ENCODE data around the gene CCDC167. TPM values are rescaled to one million over a fixed set of nuclear protein-coding genes. Genes with fewer than 3 reads are reported as not detected.

The CCDC167 gene
- total RNA-seq, 4 donors from 2014 or later: 23.4 to 35.0 (median 30.8) TPM

GRCh38 chr6:37511910-37512399 is 12.3 kb upstream of the CCDC167 start:
- no peak for DNase-seq
- H3K4me1 ChIP-seq: no peaks in the 10 kb centered on the region
- in situ Hi-C loops (cut with MboI; ENCODE audit: low sequenced_read_pairs in 4 of 4) (no loop called here), intact Hi-C loops (cut with DNase I; ENCODE audit: low total_unique reads) (no loop called here)
- H3K9me3 ChIP-seq: no peaks in the 10 kb centered on the region
- no peak overlapping the region for H3K4me3 ChIP-seq
- TF ChIP-seq CTCF (IDR thresholded peaks at IDR 0.05 in 4 of 5, conservative IDR thresholded peaks at IDR 0.05 in 1 of 5): no peak
- no peak for TF ChIP-seq POLR2A (IDR thresholded peaks at IDR 0.05)
- H3K27ac ChIP-seq: no peak overlapping the region
- no peaks in the 10 kb centered on the region for H3K36me3 ChIP-seq
- peaks cover 8 to 29% (median 19%) of the 10 kb centered on the region in 3 donors for H3K27me3 ChIP-seq
- no peak for ATAC-seq

GRCh38 chr6:37511201-37511600 is 11.5 kb upstream of the CCDC167 start:
- in situ Hi-C loops (cut with MboI; ENCODE audit: low sequenced_read_pairs in 4 of 4): no loop called here
- no peaks in the 10 kb centered on the region for H3K4me1 ChIP-seq
- H3K27me3 ChIP-seq: peaks cover 8 to 29% (median 19%) of the 10 kb centered on the region in 3 donors
- ATAC-seq (no peak), DNase-seq (no peak)
- TF ChIP-seq POLR2A (IDR thresholded peaks at IDR 0.05) (no peak), CTCF (IDR thresholded peaks at IDR 0.05 in 4 of 5, conservative IDR thresholded peaks at IDR 0.05 in 1 of 5) (no peak)
- no peaks in the 10 kb centered on the region for H3K9me3 ChIP-seq
- no peak overlapping the region for H3K27ac ChIP-seq
- no peak overlapping the region for H3K4me3 ChIP-seq
- intact Hi-C loops (cut with DNase I; ENCODE audit: low total_unique reads): no loop called here
- no peaks in the 10 kb centered on the region for H3K36me3 ChIP-seq

- Histone ChIP-seq H3K9me3 (no peaks in the 10 kb centered on the region), H3K27me3 (peaks cover 0 to 11% (median 3%) of the 10 kb centered on the region in 3 donors), H3K4me3 (no peak overlapping the region), H3K27ac (no peak overlapping the region), H3K36me3 (no peaks in the 10 kb centered on the region), H3K4me1 (no peaks in the 10 kb centered on the region)
- ATAC-seq: no peak
- DNase-seq: no peak
- no peak for TF ChIP-seq POLR2A (IDR thresholded peaks at IDR 0.05)
- TF ChIP-seq CTCF (IDR thresholded peaks at IDR 0.05 in 4 of 5, conservative IDR thresholded peaks at IDR 0.05 in 1 of 5): no peak
- in situ Hi-C loops (cut with MboI; ENCODE audit: low sequenced_read_pairs in 4 of 4) (no loop called here), intact Hi-C loops (cut with DNase I; ENCODE audit: low total_unique reads) (no loop called here)
Observed at GRCh38 chr6:37507690-37508421, 8.2 kb upstream of the CCDC167 start.

- Histone ChIP-seq H3K9me3 (no peaks in the 10 kb centered on the region), H3K4me1 (no peaks in the 10 kb centered on the region), H3K27ac (no peak overlapping the region), H3K36me3 (no peaks in the 10 kb centered on the region), H3K4me3 (no peak overlapping the region), H3K27me3 (peaks cover 0 to 3% (median 3%) of the 10 kb centered on the region in 3 donors)
- TF ChIP-seq CTCF (IDR thresholded peaks at IDR 0.05 in 4 of 5, conservative IDR thresholded peaks at IDR 0.05 in 1 of 5): no peak
- TF ChIP-seq POLR2A (IDR thresholded peaks at IDR 0.05): no peak
- in situ Hi-C loops (cut with MboI; ENCODE audit: low sequenced_read_pairs in 4 of 4): no loop called here
- no peak for ATAC-seq
- no peak for DNase-seq
- intact Hi-C loops (cut with DNase I; ENCODE audit: low total_unique reads): no loop called here
Observed at GRCh38 chr6:37507077-37507476, 7.4 kb upstream of the CCDC167 start.
